ENCODE results near the gene FADS2.

- no peak for TF ChIP-seq CTCF (IDR thresholded peaks at IDR 0.05; ENCODE audit: insufficient read depth, low read length, poor library complexity, severe bottlenecking)
- no peak for TF ChIP-seq EZH2phosphoT487 (conservative IDR thresholded peaks at IDR 0.05; ENCODE audit: low read length)
Observed at GRCh38 chr11:61883327-61883726, 55.2 kb downstream of the FADS2 start.

Measured in SU-DHL-6 (cell line).